ENCODE results near the gene MUC5B. TPM values are rescaled to one million over a fixed set of nuclear protein-coding genes. Genes with fewer than 3 reads are reported as not detected.
A peak's percentile ranks its signal among the peaks of the same experiment; 100 is the strongest.
"Not testable (repeated sequence)": the region's sequence is repeated elsewhere in the genome, so short reads cannot be mapped to it uniquely, and the experiment has no call there.

MUC5B gene
- total RNA-seq (under 1 TPM; 0.50 to 0.87 TPM), polyA plus RNA-seq (ENCODE audit: insufficient read depth, low read depth, low replicate concordance) (0.45 TPM)
- long read RNA-seq, donor 1, result 0 reads
- long read RNA-seq, donor 2, result 0 reads

GRCh38 chr11:1222491-1223345, at the start of gene MUC5B:
Gene MUC5B, plus strand, starts transcription at chr11:1223066. Its CDS starts 58 bp downstream, at chr11:1223124.
- Histone ChIP-seq H3K9me3 (no peaks in the 10 kb centered on the region), H3K27ac (no peak within 1 kb of the TSS), H3K36me3 (ENCODE audit: low read depth, missing control alignments) (no peaks in the 10 kb centered on the region), H3K4me3 (no peak within 1 kb of the TSS), H3K4me1 (peaks cover 12% of the 10 kb centered on the region), H3K27me3 (no peaks in the 10 kb centered on the region)
- WGBS, 2 donors, result 62 to 90% methylated on average over 2 to 22 of the region's 36 CpGs
- TF ChIP-seq CTCF (IDR thresholded peaks at IDR 0.05) (no peak), POLR2A (IDR thresholded peaks at IDR 0.05) (no peak)
- peak; percentile 37 for DNase-seq
- intact Hi-C loops (cut with DNase I; ENCODE audit: low total_unique reads), result no loop called here

GRCh38 chr11:1173396-1173795, 49.5 kb upstream of the MUC5B start:
- H3K4me3 ChIP-seq; H3K36me3 ChIP-seq (ENCODE audit: low read depth, missing control alignments); H3K9me3 ChIP-seq; H3K27ac ChIP-seq; intact Hi-C loops (cut with DNase I; ENCODE audit: low total_unique reads); H3K27me3 ChIP-seq; H3K4me1 ChIP-seq; DNase-seq: not testable (repeated sequence)
- 88 to 90% methylated on average over 3 of the region's 3 CpGs for WGBS, 2 donors

- Histone ChIP-seq H3K27me3 (no peaks in the 10 kb centered on the region), H3K9me3 (no peaks in the 10 kb centered on the region), H3K36me3 (ENCODE audit: low read depth, missing control alignments) (no peaks in the 10 kb centered on the region), H3K27ac (no peak overlapping the region), H3K4me1 (no peaks in the 10 kb centered on the region), H3K4me3 (no peak overlapping the region)
- no peak for TF ChIP-seq POLR2A (IDR thresholded peaks at IDR 0.05)
- no peak for TF ChIP-seq CTCF (IDR thresholded peaks at IDR 0.05)
- DNase-seq, result no peak
- intact Hi-C loops (cut with DNase I; ENCODE audit: low total_unique reads), result no loop called here
- 91 to 92% methylated on average over 15 to 39 of the region's 39 CpGs for WGBS, 2 donors
These were observed 48.2 kb upstream of the MUC5B start for GRCh38 chr11:1174441-1175370.

GRCh38 chr11:1175461-1176223, 47.2 kb upstream of the MUC5B start:
- DNase-seq, result no peak
- no peak for TF ChIP-seq POLR2A (IDR thresholded peaks at IDR 0.05)
- TF ChIP-seq CTCF (IDR thresholded peaks at IDR 0.05), result no peak
- Histone ChIP-seq H3K36me3 (ENCODE audit: low read depth, missing control alignments) (no peaks in the 10 kb centered on the region), H3K4me3 (no peak overlapping the region), H3K27me3 (no peaks in the 10 kb centered on the region), H3K27ac (no peak overlapping the region), H3K9me3 (no peaks in the 10 kb centered on the region), H3K4me1 (no peaks in the 10 kb centered on the region)
- 75 to 76% methylated on average over 18 to 22 of the region's 22 CpGs for WGBS, 2 donors
- intact Hi-C loops (cut with DNase I; ENCODE audit: low total_unique reads), result no loop called here

Data from testis (tissue), 5 donors.